CD4-positive, CD25-positive, alpha-beta regulatory T cell (primary cell): ENCODE data around the gene NF1. TPM values are rescaled to one million over a fixed set of nuclear protein-coding genes. Genes with fewer than 3 reads are reported as not detected.

Experiments
- ATAC-seq, 2 donors: fragments of 150-1000 bp; cut with Tn5 transposase; one replicate each; pipeline ENCODE4 v1.10.0; 2021; ENCODE audit warnings: low read depth in 2 of 2, moderate number of reproducible peaks in 2 of 2, moderate library complexity in 1 of 2
- DNase-seq, 3 donors: peaks; one replicate each; pipeline versions ENCODE4 v3.0.0 to v3.0.0-alpha.2; 2012 to 2022; ENCODE audit warnings: mixed read lengths in 1 of 3
- H3K27ac ChIP-seq: one replicate; pipeline ENCODE4 v1.7.0; 2013; ENCODE audit warnings: mild to moderate bottlenecking, low read length; ENCODE audit not compliant: insufficient read depth, poor library complexity, severe bottlenecking
- H3K27me3 ChIP-seq: one replicate; pipeline ENCODE4 v1.7.0; 2013; ENCODE audit warnings: low read length; ENCODE audit not compliant: control insufficient read depth, insufficient read depth
- H3K36me3 ChIP-seq: one replicate; pipeline ENCODE4 v1.7.0; 2013; ENCODE audit warnings: mild to moderate bottlenecking, low read length, moderate library complexity; ENCODE audit not compliant: control insufficient read depth, insufficient read depth
- H3K4me1 ChIP-seq: 2 replicates; pipeline ENCODE4 v1.7.0; 2013; ENCODE audit warnings: mild to moderate bottlenecking, low read length; ENCODE audit not compliant: insufficient read depth, control insufficient read depth, poor library complexity, severe bottlenecking
- H3K4me3 ChIP-seq: one replicate; pipeline ENCODE4 v1.7.0; 2013; ENCODE audit warnings: low read depth, mild to moderate bottlenecking, low read length, moderate library complexity
- H3K9me3 ChIP-seq, 2 experiments: 1 replicate in 1 of 2; 2 replicates in 1 of 2; pipeline ENCODE4 v1.7.0; 2013; ENCODE audit warnings: low read length in 2 of 2, mild to moderate bottlenecking in 1 of 2, moderate library complexity in 1 of 2; ENCODE audit not compliant: control insufficient read depth in 2 of 2
- H3K27ac Mint-ChIP-seq, 3 donors: one replicate each; pipeline ENCODE4 v1.8.0; 2020 to 2022; ENCODE audit warnings: mild to moderate bottlenecking in 3 of 3, mixed read lengths in 3 of 3, moderate library complexity in 2 of 3
- H3K27me3 Mint-ChIP-seq: one replicate; pipeline ENCODE4 v1.8.0; 2022; ENCODE audit warnings: mild to moderate bottlenecking, mixed read lengths
- H3K36me3 Mint-ChIP-seq: one replicate; pipeline ENCODE4 v1.8.0; 2020; ENCODE audit warnings: mixed read lengths
- H3K4me1 Mint-ChIP-seq, 4 donors: one replicate each; pipeline ENCODE4 v1.8.0; 2020 to 2022; ENCODE audit warnings: mixed read lengths in 4 of 4, mild to moderate bottlenecking in 1 of 4
- H3K4me3 Mint-ChIP-seq, 4 donors: one replicate each; pipeline ENCODE4 v1.8.0; 2020 to 2022; ENCODE audit warnings: mild to moderate bottlenecking in 4 of 4, mixed read lengths in 4 of 4, moderate library complexity in 3 of 4
- H3K9me3 Mint-ChIP-seq, 7 donors: one replicate each; pipeline ENCODE4 v1.8.0; 2020 to 2022; ENCODE audit warnings: mixed read lengths in 7 of 7, mild to moderate bottlenecking in 3 of 7, moderate library complexity in 2 of 7
- polyA plus RNA-seq, 4 donors: library from polyadenylated mRNA; unstranded; fragments of 300-500 nt; fragmentation: Illumina TruSeq; gene quantifications; one replicate each; pipeline ENCODE4 v1.2.3, GENCODE V29; 2021
- total RNA-seq: library from RNA; stranded (reverse); gene quantifications from one replicate; pipeline ENCODE4 v1.2.3, GENCODE V29; 2022

The NF1 gene
- total and polyA plus RNA-seq, 5 donors from 2014 or later, result 19.7 to 47.3 (median 40.8) TPM

GRCh38 chr17:31053071-31053470 is 41.7 kb upstream of the NF1 start:
- H3K4me3 Mint-ChIP-seq, result no peak overlapping the region
- H3K4me1 Mint-ChIP-seq, result peaks cover 5 to 9% (median 6%) of the 10 kb centered on the region in 4 donors
- H3K9me3 ChIP-seq, result no peaks in the 10 kb centered on the region
- DNase-seq (no peak), ATAC-seq (no peak)
- H3K4me1 ChIP-seq, result no peaks in the 10 kb centered on the region
- no peak overlapping the region for H3K27ac Mint-ChIP-seq
- H3K36me3 ChIP-seq, result no peaks in the 10 kb centered on the region
- H3K36me3 Mint-ChIP-seq, result peaks cover 15% of the 10 kb centered on the region
- no peaks in the 10 kb centered on the region for H3K9me3 Mint-ChIP-seq
- no peak overlapping the region for H3K27ac ChIP-seq
- H3K4me3 ChIP-seq, result no peak overlapping the region
- H3K27me3 Mint-ChIP-seq, result no peaks in the 10 kb centered on the region
- H3K27me3 ChIP-seq, result no peaks in the 10 kb centered on the region

DNA sequence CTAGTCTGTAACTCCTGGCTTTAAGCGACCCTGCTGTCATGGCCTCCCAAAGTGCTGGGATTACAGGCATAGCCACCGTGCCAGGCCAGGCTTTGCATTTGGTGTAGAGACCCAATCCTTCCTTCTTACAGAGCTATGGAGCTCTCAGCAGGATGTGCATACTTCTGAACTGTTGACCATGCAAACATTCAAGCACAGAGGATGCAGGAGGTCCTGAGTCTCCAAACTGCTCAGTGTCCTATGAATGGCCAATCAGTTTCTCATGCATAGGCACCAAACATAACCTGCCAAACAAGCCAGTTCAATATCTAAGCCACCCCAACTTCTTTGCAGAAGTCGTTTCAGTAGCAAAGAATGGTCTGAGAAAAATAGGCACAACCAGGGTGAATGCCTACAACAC is 40.0 kb upstream of the NF1 start:
- H3K27ac Mint-ChIP-seq, result no peak overlapping the region
- no peak overlapping the region for H3K4me3 ChIP-seq
- H3K4me1 Mint-ChIP-seq, result peaks cover 5 to 9% (median 6%) of the 10 kb centered on the region in 4 donors
- DNase-seq (no peak), ATAC-seq (no peak)
- no peaks in the 10 kb centered on the region for H3K4me1 ChIP-seq
- H3K4me3 Mint-ChIP-seq, result no peak overlapping the region
- no peaks in the 10 kb centered on the region for H3K9me3 Mint-ChIP-seq
- H3K9me3 ChIP-seq, result no peaks in the 10 kb centered on the region
- peaks cover 19% of the 10 kb centered on the region for H3K36me3 Mint-ChIP-seq
- no peaks in the 10 kb centered on the region for H3K36me3 ChIP-seq
- no peaks in the 10 kb centered on the region for H3K27me3 Mint-ChIP-seq
- H3K27me3 ChIP-seq, result no peaks in the 10 kb centered on the region
- no peak overlapping the region for H3K27ac ChIP-seq

DNA sequence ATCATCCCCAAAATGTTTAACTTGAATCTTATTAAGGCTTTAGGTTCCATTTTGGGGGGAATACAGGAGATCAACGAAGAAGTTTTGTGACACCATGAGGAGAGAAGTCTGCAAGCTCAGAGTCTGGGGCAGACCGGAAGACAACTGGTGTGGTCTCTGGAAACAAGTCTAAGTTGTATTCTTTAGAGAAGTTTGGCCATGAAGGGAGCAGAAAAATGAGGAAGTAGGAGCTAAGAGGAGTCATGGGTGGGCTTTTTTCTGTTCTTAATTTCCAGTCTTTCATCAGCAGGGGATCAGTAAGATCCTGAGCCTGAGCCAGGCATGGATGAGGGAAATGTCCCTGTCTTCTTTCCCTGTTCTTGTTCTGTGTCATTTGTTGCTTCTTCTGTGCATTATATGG is 35.8 kb upstream of the NF1 start:
- Histone ChIP-seq H3K27ac (no peak overlapping the region), H3K27me3 (no peaks in the 10 kb centered on the region), H3K4me3 (no peak overlapping the region), H3K36me3 (no peaks in the 10 kb centered on the region), H3K9me3 (no peaks in the 10 kb centered on the region), H3K4me1 (no peaks in the 10 kb centered on the region)
- no peaks in the 10 kb centered on the region for H3K9me3 Mint-ChIP-seq
- DNase-seq (no peak), ATAC-seq (no peak)
- H3K36me3 Mint-ChIP-seq, result peaks cover 7% of the 10 kb centered on the region
- H3K4me1 Mint-ChIP-seq, result no peaks in the 10 kb centered on the region
- H3K27me3 Mint-ChIP-seq, result peaks cover 2% of the 10 kb centered on the region
- H3K27ac Mint-ChIP-seq, result peak overlapping the region in 1 of 3 donors; percentile 5
- no peak overlapping the region for H3K4me3 Mint-ChIP-seq

DNA sequence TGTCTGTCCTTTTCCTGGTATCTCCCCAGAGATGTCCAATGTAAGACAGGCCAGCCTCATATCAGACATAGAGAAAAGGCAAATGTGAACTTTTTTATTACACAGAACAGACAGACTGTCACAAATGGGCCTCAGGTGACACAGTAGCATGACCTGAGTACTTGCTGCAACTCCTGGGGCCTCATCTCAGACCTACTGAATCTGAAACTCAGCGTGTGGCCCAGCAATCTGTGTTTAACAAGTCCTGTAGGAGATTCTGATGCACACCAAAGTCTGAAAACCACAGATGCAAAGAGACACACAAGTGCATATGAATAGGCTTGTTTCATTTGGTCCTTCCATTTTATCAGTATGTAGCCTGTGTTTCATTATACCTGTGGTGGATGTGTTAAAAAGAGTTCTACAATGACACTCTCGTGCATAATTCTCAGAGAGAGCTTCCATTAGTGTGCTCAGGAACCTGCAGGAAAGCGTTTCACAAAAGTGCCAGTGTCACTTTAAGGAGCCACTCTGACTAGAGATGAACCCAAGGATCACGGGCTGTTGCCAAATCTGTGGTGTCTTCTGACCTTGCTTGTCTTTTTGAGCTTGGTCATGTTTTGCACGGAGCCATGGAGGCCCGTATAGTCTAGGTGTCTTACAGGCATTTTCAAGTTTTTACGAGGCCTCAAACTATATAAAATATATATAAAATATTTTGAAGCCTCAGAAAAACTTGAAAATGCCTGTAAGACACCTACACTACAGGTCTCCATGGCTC is 33.8 kb upstream of the NF1 start:
- no peak overlapping the region for H3K4me3 ChIP-seq
- H3K27ac ChIP-seq, result no peak overlapping the region
- ATAC-seq (no peak), DNase-seq (no peak)
- no peaks in the 10 kb centered on the region for H3K4me1 ChIP-seq
- H3K36me3 Mint-ChIP-seq, result peaks cover 6% of the 10 kb centered on the region
- H3K27ac Mint-ChIP-seq, result no peak overlapping the region
- no peaks in the 10 kb centered on the region for H3K27me3 ChIP-seq
- no peaks in the 10 kb centered on the region for H3K4me1 Mint-ChIP-seq
- H3K27me3 Mint-ChIP-seq, result peaks cover 4% of the 10 kb centered on the region
- H3K4me3 Mint-ChIP-seq, result no peak overlapping the region
- H3K36me3 ChIP-seq, result no peaks in the 10 kb centered on the region
- no peaks in the 10 kb centered on the region for H3K9me3 ChIP-seq
- no peaks in the 10 kb centered on the region for H3K9me3 Mint-ChIP-seq

- Histone ChIP-seq H3K27ac (no peak overlapping the region), H3K27me3 (no peaks in the 10 kb centered on the region), H3K4me3 (no peak overlapping the region), H3K9me3 (no peaks in the 10 kb centered on the region), H3K36me3 (no peaks in the 10 kb centered on the region), H3K4me1 (no peaks in the 10 kb centered on the region)
- peaks cover 4% of the 10 kb centered on the region for H3K27me3 Mint-ChIP-seq
- H3K36me3 Mint-ChIP-seq, result peaks cover 4% of the 10 kb centered on the region
- H3K9me3 Mint-ChIP-seq, result no peaks in the 10 kb centered on the region
- no peak overlapping the region for H3K27ac Mint-ChIP-seq
- no peaks in the 10 kb centered on the region for H3K4me1 Mint-ChIP-seq
- peak in 1 of 3 donors; percentile 29 for DNase-seq
- H3K4me3 Mint-ChIP-seq, result no peak overlapping the region
- no peak for ATAC-seq
Measured at GRCh38 chr17:31061678-31062077, 33.1 kb upstream of the NF1 start.

GRCh38 chr17:31062346-31062745 is 32.4 kb upstream of the NF1 start:
- ATAC-seq (no peak), DNase-seq (no peak)
- H3K27ac Mint-ChIP-seq, result no peak overlapping the region
- H3K36me3 ChIP-seq, result no peaks in the 10 kb centered on the region
- H3K4me1 ChIP-seq, result no peaks in the 10 kb centered on the region
- H3K27me3 ChIP-seq, result no peaks in the 10 kb centered on the region
- H3K27me3 Mint-ChIP-seq, result peaks cover 4% of the 10 kb centered on the region
- H3K4me3 Mint-ChIP-seq, result no peak overlapping the region
- H3K9me3 ChIP-seq, result no peaks in the 10 kb centered on the region
- H3K4me3 ChIP-seq, result no peak overlapping the region
- H3K27ac ChIP-seq, result no peak overlapping the region
- H3K36me3 Mint-ChIP-seq, result peaks cover 4% of the 10 kb centered on the region
- no peaks in the 10 kb centered on the region for H3K4me1 Mint-ChIP-seq
- no peaks in the 10 kb centered on the region for H3K9me3 Mint-ChIP-seq

DNA sequence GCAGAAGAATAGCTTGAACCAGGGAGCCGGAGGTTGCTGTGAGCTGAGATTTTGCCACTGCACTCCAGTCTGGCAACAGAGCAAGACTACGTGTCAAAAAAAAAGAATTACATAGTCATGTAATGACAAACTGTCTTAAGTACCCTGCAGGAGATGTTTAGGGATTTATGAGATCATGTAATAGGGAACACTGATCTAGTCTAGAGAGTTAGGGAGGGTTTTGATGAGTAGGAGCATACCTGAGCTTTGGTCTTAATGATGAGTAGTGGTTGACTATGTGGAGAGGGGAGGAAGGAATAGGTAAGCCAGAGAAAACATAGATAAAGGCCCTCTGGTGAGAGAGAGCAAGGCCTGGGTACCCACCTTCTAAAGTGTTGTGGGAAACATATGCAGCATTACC is 30.1 kb upstream of the NF1 start:
- Histone ChIP-seq H3K4me1 (no peaks in the 10 kb centered on the region), H3K27ac (no peak overlapping the region), H3K9me3 (no peaks in the 10 kb centered on the region), H3K27me3 (no peaks in the 10 kb centered on the region), H3K36me3 (no peaks in the 10 kb centered on the region), H3K4me3 (no peak overlapping the region)
- Mint-ChIP-seq H3K4me3 (no peak overlapping the region), H3K4me1 (no peaks in the 10 kb centered on the region), H3K9me3 (no peaks in the 10 kb centered on the region), H3K27me3 (peaks cover 7% of the 10 kb centered on the region), H3K27ac (no peak overlapping the region), H3K36me3 (no peaks in the 10 kb centered on the region)
- DNase-seq (no peak), ATAC-seq (no peak)

DNA sequence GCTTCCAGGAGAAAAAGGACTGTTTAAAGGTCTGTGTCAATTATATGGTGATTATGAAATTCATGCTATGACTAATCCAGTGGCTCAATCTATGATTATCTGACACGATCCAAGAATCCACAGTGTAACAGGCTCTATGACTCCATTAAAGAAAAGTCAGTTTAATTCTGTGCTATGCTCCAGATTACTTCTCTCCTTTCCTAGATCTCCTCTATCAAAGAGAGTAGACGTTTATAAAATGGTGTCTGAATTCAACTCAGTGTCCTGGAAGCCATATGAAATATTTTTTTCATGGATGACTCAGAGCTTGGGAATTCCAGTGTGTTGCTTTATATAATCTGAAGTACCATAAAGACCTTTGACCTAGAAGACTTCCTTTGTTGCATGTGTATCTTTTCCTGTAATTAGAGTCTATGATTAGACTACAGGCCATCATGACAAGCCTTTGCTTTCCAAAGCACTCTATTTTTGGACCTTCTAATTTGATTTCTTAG is 27.0 kb upstream of the NF1 start:
- no peak for DNase-seq
- H3K36me3 ChIP-seq, result no peaks in the 10 kb centered on the region
- no peaks in the 10 kb centered on the region for H3K4me1 ChIP-seq
- Mint-ChIP-seq H3K27me3 (peaks cover 12% of the 10 kb centered on the region), H3K4me3 (no peak overlapping the region), H3K36me3 (no peaks in the 10 kb centered on the region), H3K27ac (no peak overlapping the region), H3K4me1 (no peaks in the 10 kb centered on the region), H3K9me3 (no peaks in the 10 kb centered on the region)
- no peak overlapping the region for H3K27ac ChIP-seq
- no peaks in the 10 kb centered on the region for H3K9me3 ChIP-seq
- ATAC-seq, result no peak
- no peaks in the 10 kb centered on the region for H3K27me3 ChIP-seq
- H3K4me3 ChIP-seq, result no peak overlapping the region
